BLaER1 (cell line): ENCODE results near the gene SRRM5.
"Not testable (repeated sequence)": the region's sequence is repeated elsewhere in the genome, so short reads cannot be mapped to it uniquely, and the experiment has no call there.

ENCODE experiments used
- H3K27ac ChIP-seq: shearing (Covaris generic); formaldehyde crosslinking; 2 replicates; pipeline ENCODE4 v1.8.1; 2022
- H3K27me3 ChIP-seq: shearing (Covaris generic); formaldehyde crosslinking; 2 replicates; pipeline ENCODE4 v1.8.1; 2022
- H3K36me3 ChIP-seq: shearing (Covaris generic); formaldehyde crosslinking; 2 replicates; pipeline ENCODE4 v1.8.1; 2022
- H3K4me1 ChIP-seq: shearing (Covaris generic); formaldehyde crosslinking; 2 replicates; pipeline ENCODE4 v1.8.1; 2022
- H3K4me2 ChIP-seq: shearing (Covaris generic); formaldehyde crosslinking; 2 replicates; pipeline ENCODE4 v1.8.1; 2022
- H3K4me3 ChIP-seq: shearing (Covaris generic); formaldehyde crosslinking; 2 replicates; pipeline ENCODE4 v1.8.1; 2022
- H3K9ac ChIP-seq: shearing (Covaris generic); formaldehyde crosslinking; 2 replicates; pipeline ENCODE4 v1.8.1; 2022
- H3K9me3 ChIP-seq: shearing (Covaris generic); formaldehyde crosslinking; 2 replicates; pipeline ENCODE4 v1.8.1; 2022
- H4K20me1 ChIP-seq: shearing (Covaris generic); formaldehyde crosslinking; 2 replicates; pipeline ENCODE4 v1.8.1; 2022
- Cebpa-rat ChIP-seq: shearing (Covaris generic); IDR thresholded peaks from 2 replicates; pipeline ENCODE4 v1.8.1; 2022

Gene SRRM5

DNA sequence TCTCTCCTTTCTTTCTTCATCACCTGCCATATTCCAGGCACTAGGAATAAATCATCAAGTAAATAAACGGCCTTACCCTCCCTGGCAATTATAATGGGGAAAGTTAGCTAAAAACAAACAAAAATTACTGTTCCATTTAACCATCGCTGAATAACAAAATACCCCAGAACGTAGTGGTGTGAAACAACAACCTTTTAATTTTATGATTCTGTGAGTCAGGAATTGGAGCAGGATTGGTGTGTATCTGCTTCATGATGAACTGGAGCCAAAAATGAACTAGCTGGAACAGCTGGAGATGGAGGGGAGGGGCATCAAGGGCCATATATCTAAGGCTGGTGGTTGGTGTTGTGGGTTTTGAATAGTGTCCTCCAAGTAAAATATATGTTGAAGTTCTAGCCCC lies 31.4 kb downstream of the SRRM5 start:
- H3K36me3 ChIP-seq: peaks cover 27% of the 10 kb centered on the region
- no peak for TF ChIP-seq Cebpa-rat
- no peak overlapping the region for H3K27ac ChIP-seq
- no peak overlapping the region for H3K4me3 ChIP-seq
- H3K9ac ChIP-seq: no peak overlapping the region
- H3K4me2 ChIP-seq: no peak overlapping the region
- H3K9me3 ChIP-seq: no peaks in the 10 kb centered on the region
- no peaks in the 10 kb centered on the region for H4K20me1 ChIP-seq
- peaks cover 3% of the 10 kb centered on the region; the same call in 1 of the 2 replicates for H3K27me3 ChIP-seq
- peaks cover 18% of the 10 kb centered on the region for H3K4me1 ChIP-seq

GRCh38 chr19:43644181-43644580 lies 32.3 kb downstream of the SRRM5 start:
- no peak for TF ChIP-seq Cebpa-rat
- no peak overlapping the region for H3K9ac ChIP-seq
- no peak overlapping the region for H3K27ac ChIP-seq
- H4K20me1 ChIP-seq: no peaks in the 10 kb centered on the region
- no peak overlapping the region for H3K4me3 ChIP-seq
- no peak overlapping the region for H3K4me2 ChIP-seq
- H3K27me3 ChIP-seq: peaks cover 3% of the 10 kb centered on the region; the same call in 1 of the 2 replicates
- H3K36me3 ChIP-seq: peaks cover 35% of the 10 kb centered on the region
- H3K9me3 ChIP-seq: no peaks in the 10 kb centered on the region
- H3K4me1 ChIP-seq: peaks cover 10% of the 10 kb centered on the region

GRCh38 chr19:43648633-43649032 lies 36.7 kb downstream of the SRRM5 start:
- TF ChIP-seq Cebpa-rat: no peak
- peaks cover 77% of the 10 kb centered on the region for H3K36me3 ChIP-seq

GRCh38 chr19:43649514-43649913 lies 37.6 kb downstream of the SRRM5 start:
- H3K27me3 ChIP-seq: no peaks in the 10 kb centered on the region
- no peak for TF ChIP-seq Cebpa-rat
- H3K4me3 ChIP-seq: no peak overlapping the region
- no peaks in the 10 kb centered on the region for H3K9me3 ChIP-seq
- no peak overlapping the region for H3K27ac ChIP-seq
- H3K4me2 ChIP-seq: no peak overlapping the region
- no peaks in the 10 kb centered on the region for H4K20me1 ChIP-seq
- H3K36me3 ChIP-seq: peaks cover 85% of the 10 kb centered on the region
- no peaks in the 10 kb centered on the region for H3K4me1 ChIP-seq
- H3K9ac ChIP-seq: no peak overlapping the region

More at GRCh38 chr19:43648633-43649032, 36.7 kb downstream of the SRRM5 start:
- Histone ChIP-seq H3K4me3 (no peak overlapping the region), H3K9ac (no peak overlapping the region), H3K9me3 (no peaks in the 10 kb centered on the region), H4K20me1 (no peaks in the 10 kb centered on the region), H3K4me1 (no peaks in the 10 kb centered on the region), H3K4me2 (no peak overlapping the region), H3K27ac (no peak overlapping the region), H3K27me3 (no peaks in the 10 kb centered on the region)

- not testable (repeated sequence) for H3K9ac ChIP-seq, H4K20me1 ChIP-seq, H3K4me3 ChIP-seq, H3K27me3 ChIP-seq, H3K27ac ChIP-seq, H3K9me3 ChIP-seq, H3K4me2 ChIP-seq, H3K4me1 ChIP-seq
- peaks cover 93% of the 10 kb centered on the region for H3K36me3 ChIP-seq
Measured at GRCh38 chr19:43650276-43650675, 38.4 kb downstream of the SRRM5 start.

DNA sequence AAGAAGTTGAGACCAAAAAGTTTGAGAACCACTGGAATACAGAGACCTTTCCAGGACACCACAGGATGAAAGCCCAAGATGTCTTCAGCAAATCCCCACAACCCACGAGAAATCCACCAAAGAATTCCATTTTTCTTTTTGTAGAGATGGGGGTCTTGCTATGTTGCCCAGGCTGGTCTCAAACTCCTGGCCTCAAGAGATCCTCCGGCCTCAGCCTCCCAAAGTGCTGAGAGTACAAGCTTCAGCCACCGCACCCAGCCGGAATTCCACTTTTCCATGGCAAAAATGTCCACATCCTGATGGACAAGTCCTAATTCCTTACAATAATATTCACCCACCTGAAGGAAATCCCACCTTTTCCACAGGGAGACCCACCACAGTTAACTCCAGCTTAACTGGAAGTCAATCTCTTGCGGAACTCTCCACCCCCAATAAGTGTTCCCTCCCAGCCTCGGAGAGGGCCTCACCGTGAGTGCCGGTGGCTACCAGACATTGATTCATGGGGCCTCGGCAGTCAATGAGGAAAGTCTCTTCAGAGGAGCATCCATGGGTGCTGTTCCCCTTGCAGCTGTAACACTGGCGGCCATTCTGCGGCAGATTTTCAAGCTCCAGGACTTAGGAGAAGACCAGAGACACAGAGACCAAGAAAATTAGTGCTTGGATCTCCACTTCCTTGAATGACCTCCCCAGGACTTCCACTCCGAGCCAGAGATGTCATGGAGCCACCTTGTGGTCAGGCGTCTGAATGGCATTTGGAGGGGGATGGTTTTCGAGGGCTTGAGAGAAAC lies 40.1 kb downstream of the SRRM5 start:
- H3K4me3 ChIP-seq: no peak overlapping the region
- H3K9me3 ChIP-seq: 0 out of 2 replicates have a peak, but pooled peaks cover 4% of the 10 kb centered on the region
- H3K9ac ChIP-seq: no peak overlapping the region
- H3K36me3 ChIP-seq: peaks cover 97% of the 10 kb centered on the region
- H3K4me2 ChIP-seq: no peak overlapping the region
- no peak overlapping the region for H3K27ac ChIP-seq
- H3K27me3 ChIP-seq: no peaks in the 10 kb centered on the region
- no peaks in the 10 kb centered on the region for H3K4me1 ChIP-seq
- no peaks in the 10 kb centered on the region for H4K20me1 ChIP-seq
- TF ChIP-seq Cebpa-rat: no peak

DNA sequence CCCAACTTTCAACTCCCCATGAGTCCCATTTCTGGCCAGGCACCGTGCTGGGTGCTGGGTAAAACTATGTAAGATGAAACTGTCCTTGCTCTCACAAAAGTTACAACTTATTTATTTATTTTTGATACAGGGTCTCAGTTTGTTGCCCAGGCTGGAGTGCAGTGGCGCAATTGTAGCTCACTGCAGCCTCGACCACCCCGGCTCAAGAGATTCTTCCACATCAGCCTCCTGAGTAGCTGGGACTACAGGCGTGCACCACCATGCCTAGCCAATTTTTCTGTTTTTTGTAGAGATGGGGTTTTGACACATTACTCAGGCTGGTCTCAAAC lies 40.6 kb downstream of the SRRM5 start:
- H4K20me1 ChIP-seq: no peaks in the 10 kb centered on the region
- H3K36me3 ChIP-seq: peaks cover 97% of the 10 kb centered on the region

DNA sequence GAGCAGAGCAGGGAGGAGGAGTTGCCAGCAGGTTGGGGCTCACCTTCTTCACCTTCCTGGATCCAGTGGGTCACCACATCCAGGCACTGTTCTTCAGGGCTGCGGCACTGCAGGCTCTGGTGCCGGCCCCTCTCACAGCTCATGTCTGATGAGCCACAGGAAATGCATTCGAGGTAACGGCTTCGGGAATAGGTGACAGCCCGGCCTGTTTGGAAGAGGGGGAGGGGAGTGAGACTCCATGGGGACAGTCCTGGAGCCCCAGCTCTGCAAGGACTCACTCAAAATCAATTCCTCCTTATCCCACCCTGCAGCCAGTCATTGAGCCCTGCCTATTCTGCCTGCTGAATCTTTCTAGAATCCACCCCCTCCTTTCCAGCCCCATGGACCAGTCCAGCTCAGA lies 44.5 kb downstream of the SRRM5 start:
- no peaks in the 10 kb centered on the region for H3K27me3 ChIP-seq
- H4K20me1 ChIP-seq: no peaks in the 10 kb centered on the region
- peaks cover 100% of the 10 kb centered on the region for H3K36me3 ChIP-seq
- H3K27ac ChIP-seq: no peak overlapping the region
- H3K4me3 ChIP-seq: no peak overlapping the region
- no peak overlapping the region for H3K4me2 ChIP-seq
- H3K9me3 ChIP-seq: peaks cover 9% of the 10 kb centered on the region; the same call in 1 of the 2 replicates
- no peaks in the 10 kb centered on the region for H3K4me1 ChIP-seq
- TF ChIP-seq Cebpa-rat: no peak
- no peak overlapping the region for H3K9ac ChIP-seq

More for the DNA sequence above, 40.6 kb downstream of the SRRM5 start:
- H3K4me3 ChIP-seq: no peak overlapping the region
- H3K27me3 ChIP-seq: no peaks in the 10 kb centered on the region
- H3K27ac ChIP-seq: no peak overlapping the region
- no peak overlapping the region for H3K9ac ChIP-seq
- 0 out of 2 replicates have a peak, but pooled peaks cover 4% of the 10 kb centered on the region for H3K9me3 ChIP-seq
- no peaks in the 10 kb centered on the region for H3K4me1 ChIP-seq
- no peak for TF ChIP-seq Cebpa-rat
- H3K4me2 ChIP-seq: no peak overlapping the region

GRCh38 chr19:43658001-43658400 lies 46.1 kb downstream of the SRRM5 start:
- H3K4me3 ChIP-seq: no peak overlapping the region
- H3K27ac ChIP-seq: no peak overlapping the region
- H3K27me3 ChIP-seq: no peaks in the 10 kb centered on the region
- peaks cover 9% of the 10 kb centered on the region; the same call in 1 of the 2 replicates for H3K9me3 ChIP-seq
- H3K9ac ChIP-seq: no peak overlapping the region
- peaks cover 4% of the 10 kb centered on the region for H3K4me1 ChIP-seq
- no peak overlapping the region for H3K4me2 ChIP-seq
- no peak for TF ChIP-seq Cebpa-rat
- peaks cover 100% of the 10 kb centered on the region for H3K36me3 ChIP-seq
- no peaks in the 10 kb centered on the region for H4K20me1 ChIP-seq

- peaks cover 9% of the 10 kb centered on the region for H3K4me1 ChIP-seq
- H3K4me2 ChIP-seq: no peak overlapping the region
- no peak overlapping the region for H3K9ac ChIP-seq
- H3K9me3 ChIP-seq: peaks cover 9% of the 10 kb centered on the region; the same call in 1 of the 2 replicates
- no peak overlapping the region for H3K27ac ChIP-seq
- peaks cover 100% of the 10 kb centered on the region for H3K36me3 ChIP-seq
- H3K27me3 ChIP-seq: no peaks in the 10 kb centered on the region
- no peaks in the 10 kb centered on the region for H4K20me1 ChIP-seq
- H3K4me3 ChIP-seq: no peak overlapping the region
- TF ChIP-seq Cebpa-rat: no peak
Measured at GRCh38 chr19:43658494-43658893, 46.6 kb downstream of the SRRM5 start.
